KMS-11 (cell line): ENCODE measurements around the gene KCNE3.

Source experiments
- H2AFZ ChIP-seq: fragments of 200-600 bp; sonication (generic); 2 replicates; pipeline ENCODE4 v1.6.1; 2016; ENCODE audit warnings: antibody characterized with exemption, mixed run types, low read depth
- H3K27ac ChIP-seq: fragments of 200-600 bp; sonication (generic); 2 replicates; pipeline ENCODE4 v1.6.1; 2016; ENCODE audit warnings: mild to moderate bottlenecking, mixed run types
- H3K27me3 ChIP-seq: fragments of 200-600 bp; sonication (generic); 2 replicates; pipeline ENCODE4 v1.6.1; 2017; ENCODE audit warnings: mild to moderate bottlenecking, low read depth, mixed run types, moderate library complexity; ENCODE audit not compliant: insufficient read depth
- H3K36me3 ChIP-seq: fragments of 200-600 bp; sonication (generic); 2 replicates; pipeline ENCODE4 v1.6.1; 2017; ENCODE audit warnings: mild to moderate bottlenecking, mixed run types; ENCODE audit not compliant: insufficient read depth
- H3K4me1 ChIP-seq: fragments of 200-600 bp; sonication (generic); 2 replicates; pipeline ENCODE4 v1.6.1; 2016; ENCODE audit warnings: mild to moderate bottlenecking, low read depth, mixed run types; ENCODE audit not compliant: poor library complexity, severe bottlenecking
- H3K4me2 ChIP-seq: fragments of 200-600 bp; sonication (generic); 2 replicates; pipeline ENCODE4 v1.7.0; 2016; ENCODE audit warnings: mild to moderate bottlenecking, mixed run types
- H3K4me3 ChIP-seq: fragments of 200-600 bp; sonication (generic); IDR thresholded peaks from 2 replicates; pipeline ENCODE4 v1.6.1; 2017; ENCODE audit warnings: low read depth, low read length, mixed read lengths; ENCODE audit not compliant: insufficient read depth
- H3K79me2 ChIP-seq: fragments of 200-600 bp; sonication (generic); 2 replicates; pipeline ENCODE4 v1.6.1; 2016; ENCODE audit warnings: low read depth, mixed run types; ENCODE audit not compliant: insufficient read depth
- H3K9ac ChIP-seq: fragments of 200-600 bp; sonication (generic); 2 replicates; pipeline ENCODE4 v1.6.1; 2016; ENCODE audit warnings: mild to moderate bottlenecking, mixed run types
- H4K20me1 ChIP-seq: fragments of 200-600 bp; sonication (generic); 2 replicates; pipeline ENCODE4 v1.6.1; 2016; ENCODE audit warnings: mild to moderate bottlenecking, mixed run types; ENCODE audit not compliant: insufficient read depth
- TF ChIP-seq, protein P1 (sequence below): fragments of 200-600 bp; sonication (generic); conservative IDR thresholded peaks from 2 replicates; pipeline ENCODE4 v1.6.1; 2017; ENCODE audit warnings: low read depth, mild to moderate bottlenecking, antibody characterized with exemption, low read length, moderate library complexity, mixed read lengths

Gene KCNE3

GRCh38 chr11:74462009-74462408 is 5.3 kb downstream of the KCNE3 start:
- Histone ChIP-seq H3K4me1 (no peaks in the 10 kb centered on the region), H3K36me3 (no peaks in the 10 kb centered on the region)

DNA sequence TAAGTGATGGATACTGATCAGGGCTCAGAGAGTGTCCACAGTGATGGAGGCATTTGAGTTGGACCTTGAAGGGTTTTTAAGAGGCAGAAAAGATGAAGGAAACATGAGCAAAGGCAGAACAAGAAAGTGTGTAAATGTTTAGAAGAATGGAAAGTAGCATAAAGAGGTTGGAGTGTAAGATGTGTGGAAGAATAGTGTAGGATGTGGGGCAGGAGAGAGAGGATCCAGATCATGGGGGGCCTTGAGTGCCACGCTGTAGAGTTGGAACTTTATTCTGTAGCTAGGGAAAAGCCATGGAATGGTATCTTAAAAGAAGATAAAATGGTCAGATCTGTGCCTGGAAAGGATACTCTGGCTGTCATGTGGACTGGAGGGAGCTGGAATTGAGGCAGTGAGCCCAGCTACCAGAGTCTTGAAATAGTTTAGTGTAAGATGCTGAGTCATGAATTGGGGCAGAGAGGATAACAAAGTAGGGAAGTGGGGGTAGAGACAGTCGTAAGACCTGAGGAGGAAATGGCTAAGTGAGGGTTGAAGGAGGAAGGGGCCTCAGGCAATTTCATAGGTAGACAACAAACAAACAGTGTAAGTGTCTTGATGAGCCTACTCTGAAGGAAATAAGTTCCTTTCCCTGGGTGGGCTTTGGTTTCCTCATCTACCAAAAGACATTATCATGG is 6.7 kb downstream of the KCNE3 start:
- Histone ChIP-seq H4K20me1 (no peaks in the 10 kb centered on the region), H2AFZ (no peak overlapping the region), H3K4me1 (no peaks in the 10 kb centered on the region), H3K27ac (no peak overlapping the region), H3K36me3 (no peaks in the 10 kb centered on the region), H3K79me2 (no peaks in the 10 kb centered on the region), H3K4me2 (no peak overlapping the region), H3K27me3 (no peaks in the 10 kb centered on the region), H3K4me3 (no peak overlapping the region), H3K9ac (no peak overlapping the region)
- TF ChIP-seq, protein P1, sequence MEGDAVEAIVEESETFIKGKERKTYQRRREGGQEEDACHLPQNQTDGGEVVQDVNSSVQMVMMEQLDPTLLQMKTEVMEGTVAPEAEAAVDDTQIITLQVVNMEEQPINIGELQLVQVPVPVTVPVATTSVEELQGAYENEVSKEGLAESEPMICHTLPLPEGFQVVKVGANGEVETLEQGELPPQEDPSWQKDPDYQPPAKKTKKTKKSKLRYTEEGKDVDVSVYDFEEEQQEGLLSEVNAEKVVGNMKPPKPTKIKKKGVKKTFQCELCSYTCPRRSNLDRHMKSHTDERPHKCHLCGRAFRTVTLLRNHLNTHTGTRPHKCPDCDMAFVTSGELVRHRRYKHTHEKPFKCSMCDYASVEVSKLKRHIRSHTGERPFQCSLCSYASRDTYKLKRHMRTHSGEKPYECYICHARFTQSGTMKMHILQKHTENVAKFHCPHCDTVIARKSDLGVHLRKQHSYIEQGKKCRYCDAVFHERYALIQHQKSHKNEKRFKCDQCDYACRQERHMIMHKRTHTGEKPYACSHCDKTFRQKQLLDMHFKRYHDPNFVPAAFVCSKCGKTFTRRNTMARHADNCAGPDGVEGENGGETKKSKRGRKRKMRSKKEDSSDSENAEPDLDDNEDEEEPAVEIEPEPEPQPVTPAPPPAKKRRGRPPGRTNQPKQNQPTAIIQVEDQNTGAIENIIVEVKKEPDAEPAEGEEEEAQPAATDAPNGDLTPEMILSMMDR: no peak

More at GRCh38 chr11:74462009-74462408, 5.3 kb downstream of the KCNE3 start:
- H3K4me2 ChIP-seq: no peak overlapping the region
- TF ChIP-seq, protein P1: no peak
- no peaks in the 10 kb centered on the region for H3K79me2 ChIP-seq
- H3K9ac ChIP-seq: no peak overlapping the region
- no peak overlapping the region for H3K4me3 ChIP-seq
- no peak overlapping the region for H2AFZ ChIP-seq
- H3K27me3 ChIP-seq: no peaks in the 10 kb centered on the region
- H3K27ac ChIP-seq: no peak overlapping the region
- H4K20me1 ChIP-seq: no peaks in the 10 kb centered on the region

DNA sequence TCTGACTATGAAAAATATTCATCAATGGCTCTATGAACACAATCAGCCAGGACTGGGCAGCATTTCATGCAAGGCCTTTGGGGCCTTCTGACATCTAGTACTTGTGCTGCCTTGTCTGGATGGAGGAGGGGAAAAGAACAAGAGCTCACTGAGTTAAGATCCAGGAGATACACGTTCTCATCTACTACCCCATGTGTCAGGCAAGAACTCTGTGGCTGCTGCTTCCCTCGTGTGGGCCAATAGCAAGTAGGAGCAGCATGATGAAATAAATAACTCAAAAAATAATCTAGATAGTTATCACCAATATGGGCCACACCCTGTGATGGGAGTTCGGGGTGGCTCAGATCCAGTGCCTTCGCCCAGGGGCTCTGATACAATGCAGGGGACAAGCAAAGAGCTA is 7.3 kb downstream of the KCNE3 start:
- Histone ChIP-seq H3K4me1 (no peaks in the 10 kb centered on the region), H3K27me3 (no peaks in the 10 kb centered on the region), H3K27ac (no peak overlapping the region), H3K9ac (no peak overlapping the region), H3K79me2 (no peaks in the 10 kb centered on the region), H3K4me2 (no peak overlapping the region), H4K20me1 (no peaks in the 10 kb centered on the region), H3K36me3 (no peaks in the 10 kb centered on the region), H2AFZ (no peak overlapping the region), H3K4me3 (no peak overlapping the region)
- TF ChIP-seq, protein P1: no peak

DNA sequence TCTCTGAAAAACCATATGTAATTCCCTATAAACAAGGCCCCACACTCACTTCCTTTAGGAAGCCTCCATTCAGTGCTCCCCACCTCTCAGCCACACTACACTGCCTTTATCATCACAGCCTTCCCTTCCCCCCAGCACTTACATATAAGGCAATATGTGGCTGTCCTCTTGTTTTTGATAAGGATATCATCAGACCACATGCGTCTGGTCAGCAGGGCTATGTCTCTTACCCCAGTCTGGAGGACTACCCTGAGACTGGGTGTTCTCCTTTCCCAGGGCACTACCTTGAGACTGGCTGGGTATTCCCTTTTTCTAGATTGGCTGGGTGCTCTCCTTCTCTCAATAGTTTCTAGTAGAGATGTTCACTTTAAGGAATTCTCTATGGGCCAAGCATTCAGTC is 7.8 kb downstream of the KCNE3 start:
- H3K27me3 ChIP-seq: no peaks in the 10 kb centered on the region
- no peak overlapping the region for H3K9ac ChIP-seq
- H2AFZ ChIP-seq: no peak overlapping the region
- H3K4me2 ChIP-seq: no peak overlapping the region
- H3K79me2 ChIP-seq: no peaks in the 10 kb centered on the region
- no peak overlapping the region for H3K27ac ChIP-seq
- H4K20me1 ChIP-seq: no peaks in the 10 kb centered on the region
- H3K36me3 ChIP-seq: no peaks in the 10 kb centered on the region
- no peaks in the 10 kb centered on the region for H3K4me1 ChIP-seq
- TF ChIP-seq, protein P1: no peak
- H3K4me3 ChIP-seq: no peak overlapping the region
